Adrenal gland (tissue), 5 donors: ENCODE data around the gene DBR1.

ENCODE experiments used
- POLR2A ChIP-seq, 2 donors: fragments of 450-650 bp; IDR thresholded peaks; one replicate each; pipeline ENCODE4 v1.6.1; 2017; ENCODE audit warnings: antibody characterized with exemption in 2 of 2, mild to moderate bottlenecking in 2 of 2, moderate library complexity in 1 of 2
- TF ChIP-seq, protein P1 (sequence below), 6 experiments: fragments of 450-650 bp in 4 of 6; fragments of 200-600 bp in 2 of 6; sonication (generic) in 1 of 6; IDR thresholded peaks; 1 replicate in 5 of 6; 2 replicates in 1 of 6; pipeline versions ENCODE4 v1.5.1 to v1.8.0; 2016 to 2021; ENCODE audit warnings: antibody characterized with exemption in 6 of 6, mild to moderate bottlenecking in 2 of 6, moderate library complexity in 1 of 6
- donor health status: DM: no; HTN: no; CAD: no.

DNA sequence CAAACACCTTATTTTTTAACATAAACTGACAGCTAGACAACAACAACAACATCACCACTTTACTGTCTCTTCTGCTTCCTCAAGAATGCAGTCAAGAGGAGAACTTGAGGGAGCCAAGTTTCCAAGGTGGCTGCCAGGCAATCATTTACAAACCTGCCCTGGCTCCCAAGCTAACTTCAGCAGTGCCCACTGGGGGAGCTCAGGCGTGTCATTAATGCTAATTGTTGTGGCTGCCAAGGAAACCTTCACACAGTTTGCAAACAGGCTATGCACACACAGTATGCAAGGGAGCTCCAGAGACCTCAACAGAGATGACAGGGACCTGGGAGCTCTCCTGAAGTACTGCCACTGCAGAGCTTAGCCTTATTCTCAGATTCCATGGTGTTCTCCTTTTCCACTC lies 61.4 kb downstream of the DBR1 start:
- TF ChIP-seq, protein P1, sequence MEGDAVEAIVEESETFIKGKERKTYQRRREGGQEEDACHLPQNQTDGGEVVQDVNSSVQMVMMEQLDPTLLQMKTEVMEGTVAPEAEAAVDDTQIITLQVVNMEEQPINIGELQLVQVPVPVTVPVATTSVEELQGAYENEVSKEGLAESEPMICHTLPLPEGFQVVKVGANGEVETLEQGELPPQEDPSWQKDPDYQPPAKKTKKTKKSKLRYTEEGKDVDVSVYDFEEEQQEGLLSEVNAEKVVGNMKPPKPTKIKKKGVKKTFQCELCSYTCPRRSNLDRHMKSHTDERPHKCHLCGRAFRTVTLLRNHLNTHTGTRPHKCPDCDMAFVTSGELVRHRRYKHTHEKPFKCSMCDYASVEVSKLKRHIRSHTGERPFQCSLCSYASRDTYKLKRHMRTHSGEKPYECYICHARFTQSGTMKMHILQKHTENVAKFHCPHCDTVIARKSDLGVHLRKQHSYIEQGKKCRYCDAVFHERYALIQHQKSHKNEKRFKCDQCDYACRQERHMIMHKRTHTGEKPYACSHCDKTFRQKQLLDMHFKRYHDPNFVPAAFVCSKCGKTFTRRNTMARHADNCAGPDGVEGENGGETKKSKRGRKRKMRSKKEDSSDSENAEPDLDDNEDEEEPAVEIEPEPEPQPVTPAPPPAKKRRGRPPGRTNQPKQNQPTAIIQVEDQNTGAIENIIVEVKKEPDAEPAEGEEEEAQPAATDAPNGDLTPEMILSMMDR (IDR thresholded peaks at IDR 0.05), result no peak
- TF ChIP-seq POLR2A (IDR thresholded peaks at IDR 0.05), result no peak
